HG03439 (cell line): ENCODE measurements around the gene SLIT3.

ENCODE experiments used
- ATAC-seq: cut with Tn5 transposase; IDR thresholded peaks from one replicate; pipeline ENCODE4 v1.9.1; 2021; ENCODE audit warnings: mild to moderate bottlenecking, moderate library complexity; ENCODE audit not compliant: unreplicated experiment

SLIT3 gene

GRCh38 chr5:168790002-168790635 is 510.8 kb downstream of the SLIT3 start:
- no peak for ATAC-seq

GRCh38 chr5:168788786-168789185 is 512.2 kb downstream of the SLIT3 start:
- no peak for ATAC-seq

GRCh38 chr5:168788107-168788506 is 512.8 kb downstream of the SLIT3 start:
- ATAC-seq = no peak

GRCh38 chr5:168786147-168786546 is 514.8 kb downstream of the SLIT3 start:
- no peak for ATAC-seq

- no peak for ATAC-seq
These were observed 516.5 kb downstream of the SLIT3 start for GRCh38 chr5:168784454-168784853.

GRCh38 chr5:168781941-168782571 is 518.9 kb downstream of the SLIT3 start:
- ATAC-seq = no peak

- no peak for ATAC-seq
These were observed 520.1 kb downstream of the SLIT3 start for GRCh38 chr5:168780888-168781287.

GRCh38 chr5:168779333-168779732 is 521.6 kb downstream of the SLIT3 start:
- ATAC-seq = no peak

GRCh38 chr5:168778536-168778935 is 522.4 kb downstream of the SLIT3 start:
- ATAC-seq = no peak

GRCh38 chr5:168777651-168778050 is 523.3 kb downstream of the SLIT3 start:
- ATAC-seq = no peak

GRCh38 chr5:168776070-168776469 is 524.9 kb downstream of the SLIT3 start:
- ATAC-seq = no peak

GRCh38 chr5:168773226-168773625 is 527.7 kb downstream of the SLIT3 start:
- ATAC-seq = no peak

- no peak for ATAC-seq
These were observed 528.5 kb downstream of the SLIT3 start for GRCh38 chr5:168772316-168772961.

GRCh38 chr5:168771678-168772077 is 529.3 kb downstream of the SLIT3 start:
- no peak for ATAC-seq

GRCh38 chr5:168770996-168771395 is 529.9 kb downstream of the SLIT3 start:
- no peak for ATAC-seq

GRCh38 chr5:168770036-168770498 is 530.9 kb downstream of the SLIT3 start:
- no peak for ATAC-seq

- ATAC-seq = no peak
These were observed 532.8 kb downstream of the SLIT3 start for GRCh38 chr5:168768172-168768571.

- no peak for ATAC-seq
These were observed 534.6 kb downstream of the SLIT3 start for GRCh38 chr5:168766426-168766700.

GRCh38 chr5:168765551-168766425 is 535.2 kb downstream of the SLIT3 start:
- ATAC-seq = no peak

GRCh38 chr5:168765086-168765550 is 535.8 kb downstream of the SLIT3 start:
- no peak for ATAC-seq
